HFF-Myc (cell line): ENCODE results near the gene NCR3LG1.

Source experiments
- DNase-seq: peaks from one replicate; pipeline ENCODE4 v3.0.0-alpha.2; 2011; ENCODE audit warnings: low read depth; ENCODE audit errors: extremely low read depth
- H3K4me3 ChIP-seq: replicated peaks from 2 replicates; pipeline ENCODE4 v1.5.1; 2011; ENCODE audit warnings: low read depth, mild to moderate bottlenecking, control low read depth, low read length
- CTCF ChIP-seq: IDR thresholded peaks from 2 replicates; pipeline ENCODE4 v1.5.1; 2012; ENCODE audit warnings: mild to moderate bottlenecking, low read depth, low read length, control low read depth; ENCODE audit errors: missing control alignments

Gene NCR3LG1

DNA sequence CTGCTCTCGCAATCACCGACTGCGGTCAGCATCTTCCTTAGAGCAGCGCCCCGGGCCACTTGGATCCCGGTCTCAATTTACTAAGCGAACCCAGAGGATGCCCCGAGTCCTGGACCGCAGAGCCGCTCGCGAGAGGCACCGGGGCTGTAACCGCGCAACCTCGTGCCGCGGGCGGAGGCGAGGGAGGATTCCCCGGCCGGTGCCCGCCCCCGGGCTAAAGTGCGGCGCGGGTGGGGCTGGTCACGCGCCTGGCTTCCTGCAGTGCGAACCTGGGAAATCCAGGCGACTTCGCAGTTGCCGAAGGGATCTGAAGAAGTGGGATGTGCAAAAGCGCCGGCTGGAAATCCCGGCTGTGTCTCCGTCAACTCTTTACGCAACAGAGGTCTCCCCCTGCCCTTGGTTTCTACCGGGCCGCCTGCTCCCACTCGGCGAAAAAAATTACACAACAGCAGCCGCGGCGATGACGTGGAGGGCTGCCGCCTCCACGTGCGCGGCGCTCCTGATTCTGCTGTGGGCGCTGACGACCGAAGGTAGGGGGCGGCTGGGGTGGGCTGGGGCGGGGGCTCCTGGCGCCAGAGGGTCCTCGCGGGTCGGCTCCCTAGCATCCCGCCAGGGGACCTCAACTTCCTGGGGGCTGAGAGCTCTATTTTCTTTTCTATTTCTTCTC, at the start of gene NCR3LG1:
Gene NCR3LG1, plus strand, starts transcription at position 291 of the 667 bp plus-strand sequence. Its CDS starts 170 bp downstream, at position 461.
- peak within 1 kb of the TSS; percentile 73 for H3K4me3 ChIP-seq
- DNase-seq, result no peak
- TF ChIP-seq CTCF, result no peak

GRCh38 chr11:17313349-17314231, 38.0 kb upstream of the NCR3LG1 start:
- DNase-seq, result no peak
- no peak overlapping the region for H3K4me3 ChIP-seq
- TF ChIP-seq CTCF, result no peak

GRCh38 chr11:17314232-17314547, 37.4 kb upstream of the NCR3LG1 start:
- no peak overlapping the region for H3K4me3 ChIP-seq
- DNase-seq, result peak; percentile 82
- no peak for TF ChIP-seq CTCF

GRCh38 chr11:17314904-17315426, 36.6 kb upstream of the NCR3LG1 start:
- no peak for TF ChIP-seq CTCF
- no peak overlapping the region for H3K4me3 ChIP-seq
- no peak for DNase-seq

GRCh38 chr11:17328871-17329494, 22.6 kb upstream of the NCR3LG1 start:
- TF ChIP-seq CTCF, result peak; percentile 13
- no peak overlapping the region for H3K4me3 ChIP-seq
- no peak for DNase-seq

DNA sequence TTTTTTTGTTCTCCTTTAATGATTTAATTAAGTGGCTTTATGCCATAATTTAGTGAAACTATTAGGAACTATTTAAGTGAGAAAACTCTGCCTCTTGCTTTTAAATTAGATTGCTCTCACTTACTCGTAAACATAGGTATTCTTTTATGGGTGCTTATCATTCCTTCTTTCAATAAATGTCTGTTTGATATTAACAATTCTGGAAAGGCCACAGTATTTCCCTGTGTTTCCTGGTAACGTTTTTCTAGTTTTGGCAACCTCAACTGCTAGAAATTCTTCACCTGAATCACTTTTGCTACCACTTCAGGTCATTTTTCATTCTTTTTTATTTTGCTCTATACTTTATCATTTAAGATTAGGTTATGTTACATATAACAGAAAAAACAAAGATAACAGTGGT, 19.9 kb upstream of the NCR3LG1 start:
- no peak overlapping the region for H3K4me3 ChIP-seq
- DNase-seq, result no peak
- TF ChIP-seq CTCF, result no peak
